HG03097 (cell line): ENCODE data around the gene OXER1.
A peak's percentile ranks its signal among the peaks of the same experiment; 100 is the strongest.

ENCODE experiments used
- ATAC-seq: cut with Tn5 transposase; IDR thresholded peaks from one replicate; pipeline ENCODE4 v1.9.1; 2021; ENCODE audit not compliant: unreplicated experiment, low FRiP score

The OXER1 gene

GRCh38 chr2:42764096-42764495 lies at the start of gene OXER1:
Gene OXER1, minus strand, starts transcription at chr2:42764135. Its CDS starts 73 bp downstream, at chr2:42764062.
- ATAC-seq: no peak

GRCh38 chr2:42812899-42813479 lies 49.1 kb upstream of the OXER1 start:
- ATAC-seq: no peak

GRCh38 chr2:42810971-42811811 lies 47.3 kb upstream of the OXER1 start:
- ATAC-seq: peak; percentile 13

GRCh38 chr2:42810121-42810970 lies 46.4 kb upstream of the OXER1 start:
- ATAC-seq: peak; percentile 74

GRCh38 chr2:42809819-42810120 lies 45.8 kb upstream of the OXER1 start:
- no peak for ATAC-seq

GRCh38 chr2:42809131-42809818 lies 45.3 kb upstream of the OXER1 start:
- ATAC-seq: no peak

GRCh38 chr2:42808301-42808700 lies 44.4 kb upstream of the OXER1 start:
- ATAC-seq: no peak

GRCh38 chr2:42806786-42807185 lies 42.9 kb upstream of the OXER1 start:
- ATAC-seq: no peak

- ATAC-seq: no peak
Observed at GRCh38 chr2:42804891-42805290, 41.0 kb upstream of the OXER1 start.

- no peak for ATAC-seq
Observed at GRCh38 chr2:42804338-42804737, 40.4 kb upstream of the OXER1 start.

- ATAC-seq: no peak
Observed at GRCh38 chr2:42802150-42802549, 38.2 kb upstream of the OXER1 start.

- ATAC-seq: no peak
Observed at GRCh38 chr2:42801381-42801780, 37.4 kb upstream of the OXER1 start.

- no peak for ATAC-seq
Observed at GRCh38 chr2:42800981-42801380, 37.0 kb upstream of the OXER1 start.

GRCh38 chr2:42800461-42800962 lies 36.6 kb upstream of the OXER1 start:
- no peak for ATAC-seq

GRCh38 chr2:42799881-42800280 lies 35.9 kb upstream of the OXER1 start:
- no peak for ATAC-seq

- no peak for ATAC-seq
Observed at GRCh38 chr2:42797281-42797680, 33.3 kb upstream of the OXER1 start.

GRCh38 chr2:42796427-42797248 lies 32.7 kb upstream of the OXER1 start:
- peak; percentile 36 for ATAC-seq

GRCh38 chr2:42795841-42796301 lies 31.9 kb upstream of the OXER1 start:
- no peak for ATAC-seq

- ATAC-seq: no peak
Observed at GRCh38 chr2:42795275-42795674, 31.3 kb upstream of the OXER1 start.
